ENCODE data around the gene STAT4.

DNA sequence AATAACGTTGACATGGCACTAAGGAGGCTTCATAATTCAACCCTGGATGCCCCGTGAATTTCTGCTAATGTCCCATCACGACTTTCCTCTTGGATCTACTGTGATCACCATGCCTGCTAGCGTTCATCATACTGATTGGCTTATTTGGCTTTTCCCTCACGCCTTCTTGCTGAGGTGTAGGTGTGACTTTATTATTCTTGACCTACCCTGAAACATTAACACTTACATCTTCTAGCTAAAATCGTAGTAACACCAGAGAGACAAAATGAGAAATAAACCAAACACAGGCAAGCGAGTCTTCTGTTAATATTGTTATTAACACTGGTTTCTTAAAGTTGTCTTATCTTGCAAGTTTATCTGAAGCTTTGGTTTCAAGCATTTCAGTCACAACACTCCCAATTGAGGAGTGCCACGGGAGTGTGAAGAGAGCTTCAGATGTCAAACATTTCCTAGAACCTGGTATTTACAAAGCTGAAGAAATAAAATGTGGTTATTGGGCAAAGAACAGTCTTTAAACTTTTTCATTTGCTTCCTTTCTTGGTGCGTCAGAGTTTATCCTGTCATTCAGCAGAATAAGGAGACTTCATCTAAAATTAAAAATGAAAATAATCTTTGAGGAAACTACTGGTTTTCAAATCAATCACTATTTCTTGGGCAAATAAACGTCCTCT lies 121.4 kb downstream of the STAT4 start:
- TF ChIP-seq, protein P1, sequence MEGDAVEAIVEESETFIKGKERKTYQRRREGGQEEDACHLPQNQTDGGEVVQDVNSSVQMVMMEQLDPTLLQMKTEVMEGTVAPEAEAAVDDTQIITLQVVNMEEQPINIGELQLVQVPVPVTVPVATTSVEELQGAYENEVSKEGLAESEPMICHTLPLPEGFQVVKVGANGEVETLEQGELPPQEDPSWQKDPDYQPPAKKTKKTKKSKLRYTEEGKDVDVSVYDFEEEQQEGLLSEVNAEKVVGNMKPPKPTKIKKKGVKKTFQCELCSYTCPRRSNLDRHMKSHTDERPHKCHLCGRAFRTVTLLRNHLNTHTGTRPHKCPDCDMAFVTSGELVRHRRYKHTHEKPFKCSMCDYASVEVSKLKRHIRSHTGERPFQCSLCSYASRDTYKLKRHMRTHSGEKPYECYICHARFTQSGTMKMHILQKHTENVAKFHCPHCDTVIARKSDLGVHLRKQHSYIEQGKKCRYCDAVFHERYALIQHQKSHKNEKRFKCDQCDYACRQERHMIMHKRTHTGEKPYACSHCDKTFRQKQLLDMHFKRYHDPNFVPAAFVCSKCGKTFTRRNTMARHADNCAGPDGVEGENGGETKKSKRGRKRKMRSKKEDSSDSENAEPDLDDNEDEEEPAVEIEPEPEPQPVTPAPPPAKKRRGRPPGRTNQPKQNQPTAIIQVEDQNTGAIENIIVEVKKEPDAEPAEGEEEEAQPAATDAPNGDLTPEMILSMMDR (IDR thresholded peaks at IDR 0.05; ENCODE audit: insufficient read depth, low read length, poor library complexity, severe bottlenecking): no peak
- TF ChIP-seq EZH2phosphoT487 (conservative IDR thresholded peaks at IDR 0.05; ENCODE audit: low read length): no peak
